H1 (cell line): Measurements from ENCODE around the gene SHLD3. TPM values are rescaled to one million over a fixed set of nuclear protein-coding genes. Genes with fewer than 3 reads are reported as not detected.

Experiments used
- CTCF ChIA-PET: fragments of 300-600 bp; sonication (Branson Sonifier 250); formaldehyde crosslinking; loops from one replicate; lab custom pipeline; 2021; ENCODE audit not compliant: partially characterized antibody; lab: Charles Lee
- POLR2A ChIA-PET: fragments of 300-600 bp; sonication (Branson Sonifier 250); formaldehyde crosslinking; loops from one replicate; lab custom pipeline; 2021; ENCODE audit warnings: inconsistent platforms; ENCODE audit not compliant: partially characterized antibody; lab: Charles Lee
- DNase-seq, 2 experiments: peaks; one replicate each; pipeline versions ENCODE4 v3.0.0 to v3.0.0-alpha.2; 2010 to 2022; ENCODE audit warnings: low spot score in 2 of 2, low read depth in 1 of 2, mixed read lengths in 1 of 2
- FAIRE-seq: peaks from 2 replicates; lab custom pipeline; 2011; peaks lifted over from hg19 to GRCh38; lab: Jason Lieb, UNC
- H2AFZ ChIP-seq: 2 replicates; pipeline ENCODE4 v1.8.1; 2012; ENCODE audit warnings: low read length, inconsistent platforms
- H2AK5ac ChIP-seq: 2 replicates; pipeline ENCODE4 v1.6.1; 2013; ENCODE audit warnings: low read depth, low read length
- H2BK120ac ChIP-seq: replicated peaks from 2 replicates; pipeline ENCODE3; 2013; ENCODE audit warnings: low read depth, low read length, inconsistent platforms
- H2BK12ac ChIP-seq: 2 replicates; pipeline ENCODE4 v1.6.1; 2013; ENCODE audit warnings: low read depth, low read length
- H2BK15ac ChIP-seq: 2 replicates; pipeline ENCODE4 v1.6.1; 2013; ENCODE audit warnings: low read length
- H2BK20ac ChIP-seq: 2 replicates; pipeline ENCODE4 v1.6.1; 2013; ENCODE audit warnings: low read length
- H2BK5ac ChIP-seq: 2 replicates; pipeline ENCODE4 v1.6.1; 2013; ENCODE audit warnings: low read depth, low read length
- H3K14ac ChIP-seq: 2 replicates; pipeline ENCODE4 v1.6.1; 2013; ENCODE audit warnings: inconsistent platforms; ENCODE audit not compliant: insufficient read length
- H3K18ac ChIP-seq: 2 replicates; pipeline ENCODE4 v1.6.1; 2013; ENCODE audit warnings: low read length; ENCODE audit errors: extremely low read depth
- H3K23ac ChIP-seq: 2 replicates; pipeline ENCODE4 v1.6.1; 2013; ENCODE audit warnings: inconsistent platforms; ENCODE audit not compliant: insufficient read length
- H3K23me2 ChIP-seq: 2 replicates; pipeline ENCODE4 v1.6.1; 2013; ENCODE audit warnings: low read depth, low read length
- H3K27ac ChIP-seq: 2 replicates; pipeline ENCODE4 v1.6.1; 2011; ENCODE audit warnings: low read depth, low read length, inconsistent platforms
- H3K27me3 ChIP-seq, 4 experiments: replicated peaks in 1 of 4; 1 replicate in 1 of 4; 2 replicates in 3 of 4; pipeline versions ENCODE4 v1.6.1 to v1.8.1; 2011 to 2013; ENCODE audit warnings: low read length in 3 of 4, mild to moderate bottlenecking in 3 of 4, inconsistent platforms in 2 of 4, mixed read lengths in 2 of 4, moderate library complexity in 1 of 4; ENCODE audit not compliant: control insufficient read depth in 3 of 4, insufficient read depth in 3 of 4; ENCODE audit errors: extremely low read depth in 1 of 4
- H3K36me3 ChIP-seq, 4 experiments: 2 replicates each; pipeline versions ENCODE4 v1.6.1 to v1.8.1; 2011 to 2013; ENCODE audit warnings: mild to moderate bottlenecking in 4 of 4, low read length in 3 of 4, moderate library complexity in 2 of 4, control low read depth in 1 of 4, inconsistent platforms in 1 of 4; ENCODE audit not compliant: insufficient read depth in 4 of 4, control insufficient read depth in 2 of 4
- H3K4ac ChIP-seq: replicated peaks from 2 replicates; pipeline ENCODE3; 2013; ENCODE audit warnings: low read length, low read depth, mixed read lengths, inconsistent platforms; ENCODE audit not compliant: insufficient read length
- H3K4me1 ChIP-seq, 4 experiments: replicated peaks in 1 of 4; 1 replicate in 1 of 4; 2 replicates in 3 of 4; pipeline versions ENCODE4 v1.6.1 to v1.8.1; 2011 to 2013; ENCODE audit warnings: low read length in 3 of 4, inconsistent platforms in 2 of 4, mixed read lengths in 1 of 4; ENCODE audit not compliant: insufficient read depth in 4 of 4, control insufficient read depth in 3 of 4
- H3K4me2 ChIP-seq, 2 experiments: 2 replicates each; pipeline versions ENCODE4 v1.6.1 to v1.8.1; 2011 to 2013; ENCODE audit warnings: low read depth in 2 of 2, low read length in 2 of 2, control low read depth in 1 of 2, inconsistent platforms in 1 of 2, mild to moderate bottlenecking in 1 of 2; ENCODE audit not compliant: insufficient read depth in 1 of 2
- H3K4me3 ChIP-seq, 4 experiments: fragments of 200-600, 300-600 bp in 1 of 4; sonication (generic), shearing (Covaris generic), sonication (Bioruptor Twin) in 1 of 4; 2 replicates each; pipeline versions ENCODE4 v1.5.1 to v1.8.1; 2011 to 2016; ENCODE audit warnings: low read length in 4 of 4, low read depth in 3 of 4, control low read depth in 2 of 4, inconsistent platforms in 2 of 4, mild to moderate bottlenecking in 2 of 4, mixed read lengths in 1 of 4, moderate library complexity in 1 of 4; ENCODE audit not compliant: insufficient read depth in 2 of 4; ENCODE audit errors: extremely low read depth in 1 of 4
- H3K56ac ChIP-seq: replicated peaks from 2 replicates; pipeline ENCODE3; 2013; ENCODE audit warnings: low read depth, mild to moderate bottlenecking, mixed read lengths, low read length, inconsistent platforms; ENCODE audit not compliant: insufficient read length
- H3K79me1 ChIP-seq: 2 replicates; pipeline ENCODE4 v1.6.1; 2013; ENCODE audit warnings: low read depth, low read length, control low read depth
- H3K79me2 ChIP-seq, 2 experiments: 2 replicates each; pipeline versions ENCODE4 v1.6.1 to v1.8.1; 2012 to 2013; ENCODE audit warnings: low read length in 2 of 2, mild to moderate bottlenecking in 2 of 2, inconsistent platforms in 1 of 2; ENCODE audit not compliant: insufficient read depth in 2 of 2, control insufficient read depth in 1 of 2
- H3K9ac ChIP-seq, 4 experiments: replicated peaks in 1 of 4; 1 replicate in 1 of 4; 2 replicates in 3 of 4; pipeline versions ENCODE4 v1.6.1 to v1.8.1; 2011 to 2013; ENCODE audit warnings: low read depth in 3 of 4, low read length in 3 of 4, control low read depth in 2 of 4, mild to moderate bottlenecking in 2 of 4, moderate library complexity in 2 of 4, inconsistent platforms in 1 of 4; ENCODE audit errors: extremely low read depth in 1 of 4
- H3K9me3 ChIP-seq, 2 experiments: 2 replicates each; pipeline versions ENCODE4 v1.6.1 to v1.8.1; 2012 to 2013; ENCODE audit warnings: mild to moderate bottlenecking in 2 of 2, moderate library complexity in 2 of 2, control low read depth in 1 of 2, inconsistent platforms in 1 of 2, low read depth in 1 of 2, low read length in 1 of 2, mixed read lengths in 1 of 2; ENCODE audit not compliant: insufficient read depth in 2 of 2
- H4K20me1 ChIP-seq, 2 experiments: replicated peaks in 1 of 2; 2 replicates each; pipeline versions ENCODE3 to v1.8.1; 2011 to 2013; ENCODE audit warnings: inconsistent platforms in 2 of 2, low read length in 2 of 2, mild to moderate bottlenecking in 1 of 2; ENCODE audit not compliant: insufficient read depth in 2 of 2, control insufficient read depth in 1 of 2
- H4K5ac ChIP-seq: 2 replicates; pipeline ENCODE4 v1.6.1; 2013; ENCODE audit warnings: low read length, low read depth, mixed read lengths, inconsistent platforms; ENCODE audit not compliant: insufficient read length
- H4K8ac ChIP-seq: 2 replicates; pipeline ENCODE4 v1.8.0; 2013; ENCODE audit warnings: mild to moderate bottlenecking, moderate library complexity, low read length, inconsistent platforms; ENCODE audit not compliant: insufficient read depth; ENCODE audit errors: extremely low read depth
- H4K91ac ChIP-seq: replicated peaks from 2 replicates; pipeline ENCODE3; 2013; ENCODE audit warnings: low read length, mixed read lengths, inconsistent platforms; ENCODE audit not compliant: insufficient read length
- HDAC6 ChIP-seq: IDR thresholded peaks from one replicate; pipeline ENCODE4 v1.7.1; 2012; ENCODE audit warnings: low read depth, mild to moderate bottlenecking, inconsistent platforms, low read length, moderate library complexity
- KDM4A ChIP-seq: IDR thresholded peaks from one replicate; pipeline ENCODE4 v1.7.1; 2012; ENCODE audit warnings: low read depth, mild to moderate bottlenecking, moderate library complexity, low read length, inconsistent platforms; ENCODE audit not compliant: severe bottlenecking
- POLR2A ChIP-seq, 2 experiments: IDR thresholded peaks; 1 replicate in 1 of 2; 2 replicates in 1 of 2; pipeline ENCODE4 v1.6.1; 2011; ENCODE audit warnings: low read depth in 2 of 2, low read length in 2 of 2, mild to moderate bottlenecking in 2 of 2; ENCODE audit errors: control extremely low read depth in 1 of 2
- WGBS, 2 experiments: shearing (Covaris generic) in 1 of 2; methylation state at CpG; one replicate each; pipeline versions ENCODE4 v1.1.6 to v1.1.7; 2013 to 2015; ENCODE audit warnings: low lambda C conversion rate in 2 of 2, mixed read lengths in 2 of 2, inconsistent platforms in 1 of 2, low coverage in 1 of 2, missing lambda C conversion rate in 1 of 2; ENCODE audit not compliant: insufficient replicate concordance in 2 of 2, insufficient coverage in 1 of 2, insufficient read length in 1 of 2; ENCODE audit errors: extremely low coverage in 1 of 2, missing lambda C conversion rate in 1 of 2; 5-methylcytosine and 5-hydroxymethylcytosine counted together
- polyA plus RNA-seq, 7 experiments: library from polyadenylated mRNA; depleted of rRNA in 3 of 7; stranded (reverse) in 5 of 7; unstranded in 2 of 7; fragments of >200 nt in 5 of 7; fragments of 200-250 nt in 2 of 7; gene quantifications; 1 replicate in 5 of 7; 2 replicates in 1 of 7; 4 replicates in 1 of 7; pipeline versions ENCODE4 v1.2.1 to v1.2.3, GENCODE V29; 2011 to 2013; ENCODE audit warnings: missing spikeins in 2 of 7, mixed read lengths in 2 of 7
- total RNA-seq: library from RNA; stranded (reverse); fragmentation: NEBNext Ultra II Directional; extraction: Animal tissue kit (Norgen Biotek cat#: 25700); gene quantifications from 2 replicates; pipeline ENCODE4 v1.2.1, GENCODE V29; 2021
- TF ChIP-seq, protein P1 (sequence below), 3 experiments: IDR thresholded peaks; 1 replicate in 2 of 3; 2 replicates in 1 of 3; pipeline versions ENCODE4 v1.5.1 to v1.6.1; 2011; ENCODE audit warnings: low read length in 3 of 3, mild to moderate bottlenecking in 3 of 3, inconsistent platforms in 2 of 3, low read depth in 1 of 3, moderate library complexity in 1 of 3; ENCODE audit not compliant: insufficient read depth in 1 of 3; ENCODE audit errors: control extremely low read depth in 1 of 3

SHLD3 gene
- total and polyA plus RNA-seq, 2 of the 8 experiments (the other 6 are each of a cell fraction or from before 2014, with no cell fraction given) = 1.9 to 3.2 TPM

DNA sequence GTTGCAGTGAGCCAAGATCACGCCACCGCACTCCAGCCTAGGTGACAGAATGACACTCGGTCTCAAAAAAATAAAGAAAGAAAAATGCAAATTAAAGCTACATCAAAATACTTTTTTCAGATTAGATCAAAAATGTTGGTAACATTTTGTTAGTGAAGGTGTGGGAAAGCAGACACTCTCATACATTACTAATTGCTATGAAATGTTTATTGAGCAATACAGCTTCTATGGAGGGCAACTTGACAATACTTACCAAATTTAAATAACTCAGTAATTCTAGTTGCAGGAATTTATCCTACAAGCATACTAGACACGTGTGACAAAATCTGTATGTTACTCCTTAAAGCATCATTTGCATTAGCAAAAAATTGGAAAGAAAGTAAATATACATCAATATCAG lies 4.8 kb upstream of the SHLD3 start:
- Histone ChIP-seq H4K91ac (no peak overlapping the region), H2AFZ (no peak overlapping the region), H3K27ac (no peak overlapping the region), H2BK5ac (no peak overlapping the region), H2BK15ac (no peak overlapping the region), H2BK20ac (no peak overlapping the region), H3K56ac (no peak overlapping the region), H3K79me2 (peaks cover 5 to 41% of the 10 kb centered on the region in 2 experiments; a peak in 3 of 4 replicates), H3K4ac (no peak overlapping the region), H3K27me3 (no peaks in the 10 kb centered on the region), H3K4me1 (peaks cover 0 to 2% (median 0%) of the 10 kb centered on the region in 4 experiments; a peak in 2 of 7 replicates), H3K4me3 (no peak overlapping the region), H3K79me1 (peaks cover 2% of the 10 kb centered on the region; the same call in 1 of the 2 replicates), H2BK120ac (no peak overlapping the region), H3K14ac (no peak overlapping the region), H3K18ac (no peak overlapping the region), H3K23me2 (peaks cover 3% of the 10 kb centered on the region), H2AK5ac (no peak overlapping the region), H3K4me2 (no peak overlapping the region), H3K9me3 (no peaks in the 10 kb centered on the region), H3K23ac (no peak overlapping the region), H3K9ac (no peak overlapping the region), H4K8ac (no peak overlapping the region), H4K5ac (no peak overlapping the region), H3K36me3 (peaks cover 0 to 3% (median 0%) of the 10 kb centered on the region in 4 experiments; a peak in 1 of 8 replicates), H2BK12ac (no peak overlapping the region), H4K20me1 (peaks cover 0 to 2% of the 10 kb centered on the region in 2 experiments)
- CTCF ChIA-PET = no interaction called here
- WGBS, 2 experiments = 88% methylated on average over 4 of the region's 4 CpGs; no CpG with 5 or more reads in 1 of the 2 experiments
- POLR2A ChIA-PET = no interaction called here
- FAIRE-seq = no peak
- DNase-seq = no peak
- TF ChIP-seq, protein P1, sequence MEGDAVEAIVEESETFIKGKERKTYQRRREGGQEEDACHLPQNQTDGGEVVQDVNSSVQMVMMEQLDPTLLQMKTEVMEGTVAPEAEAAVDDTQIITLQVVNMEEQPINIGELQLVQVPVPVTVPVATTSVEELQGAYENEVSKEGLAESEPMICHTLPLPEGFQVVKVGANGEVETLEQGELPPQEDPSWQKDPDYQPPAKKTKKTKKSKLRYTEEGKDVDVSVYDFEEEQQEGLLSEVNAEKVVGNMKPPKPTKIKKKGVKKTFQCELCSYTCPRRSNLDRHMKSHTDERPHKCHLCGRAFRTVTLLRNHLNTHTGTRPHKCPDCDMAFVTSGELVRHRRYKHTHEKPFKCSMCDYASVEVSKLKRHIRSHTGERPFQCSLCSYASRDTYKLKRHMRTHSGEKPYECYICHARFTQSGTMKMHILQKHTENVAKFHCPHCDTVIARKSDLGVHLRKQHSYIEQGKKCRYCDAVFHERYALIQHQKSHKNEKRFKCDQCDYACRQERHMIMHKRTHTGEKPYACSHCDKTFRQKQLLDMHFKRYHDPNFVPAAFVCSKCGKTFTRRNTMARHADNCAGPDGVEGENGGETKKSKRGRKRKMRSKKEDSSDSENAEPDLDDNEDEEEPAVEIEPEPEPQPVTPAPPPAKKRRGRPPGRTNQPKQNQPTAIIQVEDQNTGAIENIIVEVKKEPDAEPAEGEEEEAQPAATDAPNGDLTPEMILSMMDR (IDR thresholded peaks at IDR 0.05; ENCODE audit: control extremely low read depth in 1 of 3, insufficient read depth in 1 of 3, low read depth in 1 of 3, low read length in 3 of 3) = no peak
- TF ChIP-seq POLR2A (IDR thresholded peaks at IDR 0.05; ENCODE audit: control extremely low read depth in 1 of 2, low read depth in 2 of 2, low read length in 2 of 2) (no peak), HDAC6 (no peak), KDM4A (no peak)
